HG02884 (cell line): ENCODE data around the gene DCTN3.
"Not testable (repeated sequence)": the region's sequence is repeated elsewhere in the genome, so short reads cannot be mapped to it uniquely, and the experiment has no call there.

ENCODE experiments used
- ATAC-seq: cut with Tn5 transposase; IDR thresholded peaks from one replicate; pipeline ENCODE4 v1.9.1; 2021; ENCODE audit warnings: mild to moderate bottlenecking, moderate library complexity; ENCODE audit not compliant: unreplicated experiment

Gene DCTN3

DNA sequence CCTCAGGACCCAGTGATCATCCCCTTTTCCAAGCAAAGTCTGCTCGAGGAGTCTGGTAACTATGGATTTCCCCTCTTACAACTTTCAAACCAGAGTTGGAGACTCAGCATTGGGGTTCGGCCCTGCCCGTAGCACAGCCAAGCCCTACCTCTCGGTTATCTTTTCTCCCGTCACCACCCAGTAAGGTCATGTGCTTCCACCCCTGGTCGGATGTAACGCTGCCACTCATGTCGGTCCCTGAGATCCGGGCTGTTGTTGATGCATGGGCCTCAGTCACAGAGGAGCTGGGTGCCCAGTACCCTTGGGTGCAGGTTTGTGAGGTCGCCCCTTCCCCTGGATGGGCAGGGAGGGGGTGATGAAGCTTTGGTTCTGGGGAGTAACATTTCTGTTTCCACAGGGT lies 27.4 kb upstream of the DCTN3 start:
- ATAC-seq, result no peak

- ATAC-seq, result no peak
These were observed 26.7 kb upstream of the DCTN3 start for GRCh38 chr9:34647084-34647403.

DNA sequence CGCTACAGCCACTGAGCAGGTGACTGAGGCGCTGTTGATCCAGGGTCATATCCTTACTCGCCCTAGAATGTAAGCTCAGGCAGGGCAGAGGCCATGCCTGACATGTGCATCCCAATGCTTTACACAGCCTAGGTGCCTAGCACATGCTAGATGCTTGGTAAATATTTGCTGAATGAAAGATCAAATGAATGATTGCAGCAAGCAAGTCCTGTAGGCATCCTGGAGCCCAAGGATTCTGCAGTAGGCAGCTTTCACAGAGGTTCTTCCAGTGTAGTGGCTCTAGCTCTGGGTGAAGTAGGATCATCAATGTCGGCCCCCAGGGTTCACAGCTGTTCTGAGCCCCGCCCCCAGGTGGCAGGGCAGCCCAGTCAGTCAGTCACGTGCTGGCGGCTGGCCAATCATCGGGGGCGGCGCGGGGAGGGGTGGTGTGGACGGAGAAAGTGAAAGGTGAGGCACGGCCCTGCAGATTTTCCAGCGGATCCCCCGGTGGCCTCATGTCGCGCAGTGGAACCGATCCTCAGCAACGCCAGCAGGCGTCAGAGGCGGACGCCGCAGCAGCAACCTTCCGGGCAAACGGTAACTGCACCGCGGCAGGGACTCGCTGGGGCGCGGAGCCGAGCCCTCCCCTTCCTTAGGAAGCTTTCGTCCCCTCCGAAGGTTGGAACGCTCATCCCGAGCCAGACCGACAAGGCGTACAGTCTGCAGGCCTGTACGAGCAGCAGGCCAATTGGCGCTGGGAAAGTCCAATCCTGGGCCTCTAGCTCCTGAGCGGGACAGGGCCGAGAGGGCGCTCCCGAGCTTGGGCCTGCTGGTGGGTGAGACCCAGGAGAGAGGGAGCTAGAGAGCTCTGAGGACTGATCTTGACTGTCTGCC lies 26.2 kb upstream of the DCTN3 start, which contains the start of gene GALT:
TSS of gene GALT (plus strand) at position 465 of the 873 bp plus-strand sequence. CDS start at position 495, 30 bp downstream.
- peak; percentile 87 for ATAC-seq

DNA sequence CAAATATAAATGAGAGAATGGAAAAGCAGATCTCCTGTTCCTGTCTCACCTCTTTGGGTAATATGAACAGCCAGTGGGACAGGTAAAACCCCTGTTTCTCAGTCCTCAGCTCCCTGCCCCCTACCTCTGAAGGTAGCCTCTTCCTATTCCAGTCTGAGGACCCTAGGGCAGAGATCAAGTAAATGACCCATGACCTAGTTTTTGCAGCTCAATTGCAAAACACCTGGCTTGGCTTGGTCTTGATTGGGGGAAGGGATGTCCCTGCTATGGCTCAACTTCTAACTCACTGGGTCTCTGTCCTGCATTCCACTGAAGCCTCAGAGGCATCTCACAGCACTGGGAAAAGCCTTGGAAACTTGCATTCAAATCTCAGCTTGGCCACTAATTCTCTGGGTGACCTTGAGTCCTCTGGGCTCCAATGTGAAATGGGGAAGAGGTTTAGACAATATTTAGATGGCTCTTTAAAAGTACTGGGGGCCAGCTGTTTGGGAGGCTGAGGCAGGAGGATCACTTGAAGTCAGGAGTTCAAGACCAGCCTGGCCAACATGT lies 24.5 kb upstream of the DCTN3 start:
- no peak for ATAC-seq

DNA sequence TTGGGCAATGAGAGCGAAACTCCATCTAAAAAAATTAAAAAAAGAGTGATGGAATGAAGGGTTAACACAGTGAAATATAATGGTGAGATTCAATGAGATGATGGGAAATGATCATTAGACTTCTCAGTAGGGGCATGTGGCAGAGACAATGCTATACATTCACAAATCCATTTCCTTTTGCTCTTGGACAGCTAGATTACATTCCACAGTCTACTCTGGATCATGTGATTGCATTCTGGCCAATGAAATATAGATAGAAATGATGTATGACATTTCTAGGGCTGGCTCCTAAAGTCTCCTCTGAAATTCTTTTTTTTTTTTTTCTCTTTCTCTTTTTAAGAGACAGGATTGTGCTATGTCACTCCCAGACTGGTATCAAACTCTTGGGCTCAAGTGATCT lies 22.4 kb upstream of the DCTN3 start:
- ATAC-seq, result no peak

- not testable (repeated sequence) for ATAC-seq
These were observed 19.0 kb upstream of the DCTN3 start for GRCh38 chr9:34639322-34639721.

GRCh38 chr9:34638138-34638445 lies 17.8 kb upstream of the DCTN3 start:
- no peak for ATAC-seq

DNA sequence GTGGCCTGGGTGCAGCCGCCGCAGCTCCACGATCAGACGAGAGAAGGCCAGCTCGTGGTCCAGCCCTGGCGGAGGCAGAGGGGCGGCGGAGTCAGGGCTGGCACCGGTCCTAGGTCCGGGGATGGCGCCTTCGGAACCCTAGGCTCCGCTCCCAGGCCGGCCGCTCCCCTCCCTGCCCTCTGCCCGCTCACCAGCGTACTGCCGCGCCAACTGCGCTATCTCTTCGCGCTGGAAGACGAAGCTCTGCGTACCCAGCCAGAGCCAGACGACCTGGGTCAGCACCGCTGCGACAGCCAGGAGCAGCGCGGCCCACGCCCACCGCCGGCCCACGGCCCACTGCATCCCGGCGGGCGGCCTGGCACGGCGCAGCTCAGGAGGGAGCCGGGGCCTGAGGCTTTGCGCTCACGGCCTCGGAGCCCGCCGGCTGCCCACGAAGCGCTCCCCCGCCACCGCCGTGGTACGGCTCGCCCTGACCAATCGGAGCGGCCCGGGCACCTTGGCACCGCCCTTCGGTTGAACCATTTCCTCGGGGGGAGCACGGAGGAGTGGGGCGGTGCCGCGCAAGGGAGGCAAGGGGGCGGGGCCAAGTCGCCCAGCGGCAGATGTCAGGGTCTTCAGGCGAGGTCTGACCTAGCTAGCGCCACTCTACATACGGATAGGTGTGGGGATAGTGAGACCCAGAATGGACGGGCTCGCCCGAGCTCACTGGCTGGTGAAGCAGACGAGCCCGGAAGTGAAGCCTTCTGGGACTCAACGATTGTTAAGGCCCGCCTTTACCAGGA lies 17.3 kb upstream of the DCTN3 start, which contains the start of gene SIGMAR1:
TSS of gene SIGMAR1 (minus strand) at position 432 of the 782 bp plus-strand sequence. CDS start at position 342, 90 bp downstream.
- ATAC-seq, result peak; percentile 91

DNA sequence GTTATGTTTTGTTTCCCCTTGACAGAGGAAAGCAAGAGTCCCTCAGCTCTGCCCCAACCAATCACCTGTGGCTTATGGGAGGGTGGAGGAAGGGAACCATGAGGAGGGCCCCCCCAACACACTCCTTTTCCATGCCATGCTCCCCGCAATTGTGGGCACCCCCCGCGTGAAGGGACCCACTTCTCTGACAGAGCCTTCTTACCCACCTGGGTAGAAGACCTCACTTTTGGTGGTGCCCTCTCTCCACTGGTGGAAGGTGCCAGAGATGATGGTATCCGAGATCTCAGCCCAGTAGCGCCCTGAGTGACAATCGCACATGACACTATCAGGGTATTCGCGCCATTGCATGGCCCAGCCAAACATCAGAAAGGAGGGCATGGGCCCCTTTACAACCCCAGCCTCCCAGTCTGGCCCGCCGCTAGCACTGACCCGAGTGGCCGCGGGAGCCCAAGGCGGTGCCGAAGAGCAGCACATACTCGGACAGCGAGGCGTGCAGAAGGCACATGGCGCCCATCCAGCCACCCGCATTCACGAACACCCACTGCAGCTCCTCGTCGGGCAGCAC lies 16.6 kb upstream of the DCTN3 start:
- no peak for ATAC-seq

- ATAC-seq, result no peak
These were observed 15.3 kb upstream of the DCTN3 start for GRCh38 chr9:34635556-34635955.

DNA sequence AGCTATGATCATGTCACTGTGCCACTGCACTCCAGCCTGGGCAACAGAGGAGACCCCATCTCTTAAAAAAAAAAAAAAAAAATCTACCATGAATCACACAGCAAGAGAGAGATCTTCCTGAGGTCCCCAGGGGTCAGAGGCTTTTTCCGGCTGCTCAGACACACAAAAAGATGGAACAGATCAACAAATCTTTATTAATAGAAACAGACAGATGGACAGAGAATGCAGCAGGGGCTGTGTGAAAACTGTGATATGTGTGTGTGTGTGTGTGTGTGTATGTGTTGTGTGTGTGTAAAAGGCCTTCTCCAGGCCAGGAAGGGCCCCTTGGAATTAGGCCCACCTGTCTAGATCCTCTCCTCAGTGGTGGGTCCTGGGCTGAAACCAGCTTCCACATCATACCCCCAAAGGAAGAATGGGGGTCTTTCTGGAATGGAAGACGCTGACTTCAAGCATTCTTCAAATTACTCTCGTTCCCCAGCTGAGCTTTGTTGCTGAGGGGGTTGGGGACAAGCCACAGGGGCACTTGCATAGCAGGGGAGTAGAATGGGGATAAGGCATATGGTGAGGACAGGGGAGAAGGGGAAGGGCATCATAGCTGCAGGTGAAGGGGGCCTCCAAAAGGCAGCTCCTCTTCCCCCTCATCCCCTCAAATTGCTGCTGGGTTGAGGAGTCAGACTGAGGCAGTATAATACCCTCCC lies 14.4 kb upstream of the DCTN3 start:
- ATAC-seq, result no peak

- no peak for ATAC-seq
These were observed 13.7 kb upstream of the DCTN3 start for GRCh38 chr9:34633851-34634550.

GRCh38 chr9:34633166-34633565 lies 12.9 kb upstream of the DCTN3 start:
- no peak for ATAC-seq

DNA sequence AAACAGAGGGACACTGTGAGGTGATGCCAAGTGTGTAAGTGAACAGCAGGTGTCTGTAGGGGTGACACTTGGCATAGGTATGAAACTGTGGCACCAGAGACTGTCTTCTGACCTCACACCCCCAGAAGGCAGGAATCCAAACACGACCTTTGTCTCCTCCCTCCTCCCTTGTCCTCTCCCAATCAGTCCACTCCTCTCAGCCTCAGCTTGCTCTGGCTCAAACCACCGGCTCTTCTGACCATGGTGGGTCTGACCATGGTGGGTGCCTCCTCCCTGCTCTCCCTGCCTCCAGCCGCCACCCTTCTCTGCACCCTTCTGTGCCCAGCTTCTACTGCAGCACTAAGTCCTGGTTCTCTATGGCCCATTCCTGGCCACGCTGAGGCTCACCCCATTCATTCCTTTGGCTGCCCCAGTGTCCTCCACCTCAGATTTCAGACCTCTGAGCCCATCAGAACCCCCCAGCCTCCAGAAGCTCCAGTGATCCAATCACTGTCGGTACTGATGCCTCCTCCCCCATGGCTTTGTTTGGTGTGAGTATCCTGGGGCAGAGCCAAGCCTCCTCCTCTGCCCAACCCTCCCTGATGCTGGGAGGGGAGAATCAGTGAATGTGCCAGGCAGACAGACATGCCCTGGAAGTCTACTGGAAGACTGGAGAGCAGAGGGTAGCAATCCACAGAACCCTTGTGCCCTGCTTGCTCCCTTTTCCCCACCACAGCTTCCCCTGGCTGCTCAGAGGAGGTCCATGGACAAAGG lies 10.3 kb upstream of the DCTN3 start:
- no peak for ATAC-seq

GRCh38 chr9:34629491-34629808 lies 9.2 kb upstream of the DCTN3 start:
- ATAC-seq, result no peak

- no peak for ATAC-seq
These were observed 8.6 kb upstream of the DCTN3 start, which contains the start of gene ARID3C for GRCh38 chr9:34628656-34629490. Gene ARID3C (minus strand): TSS chr9:34629066. CDS start chr9:34628014, 1,052 bp downstream.

DNA sequence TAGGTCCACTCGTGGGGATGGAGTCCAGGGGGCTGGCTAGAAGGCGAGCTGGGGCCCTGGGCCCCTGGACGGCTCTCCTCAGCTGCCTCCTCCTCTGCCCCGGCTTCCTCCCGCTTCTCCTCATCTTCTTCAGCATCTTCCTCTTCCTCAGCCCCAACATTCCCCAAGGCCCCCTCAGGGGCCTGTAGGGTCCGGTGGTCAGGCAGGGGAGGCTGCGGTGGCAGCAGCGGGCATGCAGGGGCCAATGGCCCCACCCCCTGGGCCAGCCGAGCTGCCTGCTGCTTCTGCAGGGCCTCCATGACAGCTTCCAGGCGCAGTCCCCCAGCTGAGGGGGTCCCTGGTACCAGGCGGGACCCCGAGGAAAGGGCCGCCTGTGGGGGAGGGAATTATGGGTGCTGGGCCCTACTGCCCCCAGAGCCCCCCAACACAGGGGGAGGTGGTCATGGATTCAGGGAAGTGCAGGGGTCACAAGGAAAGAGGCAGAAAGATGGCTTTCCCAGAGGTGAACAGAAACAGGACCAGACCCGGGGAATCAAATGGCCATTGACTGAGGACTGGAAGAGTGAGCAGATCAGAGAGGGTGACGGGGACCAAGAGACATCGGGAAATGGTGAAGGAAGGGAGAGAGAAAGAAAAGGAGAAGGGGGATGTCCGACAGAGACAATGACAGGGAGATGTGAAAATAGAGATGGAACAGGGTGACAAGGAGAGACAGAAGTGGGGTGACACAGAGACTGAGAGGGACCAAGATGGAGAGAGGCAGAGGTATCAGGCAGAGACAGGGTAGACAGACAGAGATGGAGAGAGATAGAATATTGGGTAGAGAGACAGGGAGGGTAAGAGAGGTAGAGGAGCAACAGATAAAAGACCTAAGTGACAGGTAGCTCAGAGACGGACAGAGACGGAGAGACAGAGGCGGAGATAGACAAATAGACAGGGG lies 7.7 kb upstream of the DCTN3 start:
- no peak for ATAC-seq

GRCh38 chr9:34625186-34625486 lies 4.8 kb upstream of the DCTN3 start:
- no peak for ATAC-seq
